ENCODE results near the gene PCBP3. TPM values are rescaled to one million over a fixed set of nuclear protein-coding genes. Genes with fewer than 3 reads are reported as not detected.
"Not testable (repeated sequence)": the region's sequence is repeated elsewhere in the genome, so short reads cannot be mapped to it uniquely, and the experiment has no call there.

Gene PCBP3
- total RNA-seq, 4 donors from 2014 or later, result 0.47 to 5.3 (median 1.0) TPM; not detected in 1

GRCh38 chr21:45957981-45958600 is 314.6 kb downstream of the PCBP3 start:
- intact Hi-C loops (cut with DNase I), result no loop called here
- peak overlapping the region in 1 of 4 donors; percentile 7 for H3K4me3 ChIP-seq
- TF ChIP-seq, protein P1, sequence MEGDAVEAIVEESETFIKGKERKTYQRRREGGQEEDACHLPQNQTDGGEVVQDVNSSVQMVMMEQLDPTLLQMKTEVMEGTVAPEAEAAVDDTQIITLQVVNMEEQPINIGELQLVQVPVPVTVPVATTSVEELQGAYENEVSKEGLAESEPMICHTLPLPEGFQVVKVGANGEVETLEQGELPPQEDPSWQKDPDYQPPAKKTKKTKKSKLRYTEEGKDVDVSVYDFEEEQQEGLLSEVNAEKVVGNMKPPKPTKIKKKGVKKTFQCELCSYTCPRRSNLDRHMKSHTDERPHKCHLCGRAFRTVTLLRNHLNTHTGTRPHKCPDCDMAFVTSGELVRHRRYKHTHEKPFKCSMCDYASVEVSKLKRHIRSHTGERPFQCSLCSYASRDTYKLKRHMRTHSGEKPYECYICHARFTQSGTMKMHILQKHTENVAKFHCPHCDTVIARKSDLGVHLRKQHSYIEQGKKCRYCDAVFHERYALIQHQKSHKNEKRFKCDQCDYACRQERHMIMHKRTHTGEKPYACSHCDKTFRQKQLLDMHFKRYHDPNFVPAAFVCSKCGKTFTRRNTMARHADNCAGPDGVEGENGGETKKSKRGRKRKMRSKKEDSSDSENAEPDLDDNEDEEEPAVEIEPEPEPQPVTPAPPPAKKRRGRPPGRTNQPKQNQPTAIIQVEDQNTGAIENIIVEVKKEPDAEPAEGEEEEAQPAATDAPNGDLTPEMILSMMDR (IDR thresholded peaks at IDR 0.05), result no peak
- TF ChIP-seq POLR2A (IDR thresholded peaks at IDR 0.05), result no peak
- H3K36me3 ChIP-seq, result no peaks in the 10 kb centered on the region
- 12 to 16% methylated on average over 7 of the region's 7 CpGs for WGBS, 2 donors
- no peaks in the 10 kb centered on the region for H3K9me3 ChIP-seq
- no peak for DNase-seq
- peaks cover 0 to 49% (median 14%) of the 10 kb centered on the region in 3 donors for H3K4me1 ChIP-seq
- peaks cover 0 to 18% (median 0%) of the 10 kb centered on the region in 4 donors for H3K27me3 ChIP-seq
- peak overlapping the region in 3 of 4 donors; percentile 53 to 75 (median 70) for H3K27ac ChIP-seq

DNA sequence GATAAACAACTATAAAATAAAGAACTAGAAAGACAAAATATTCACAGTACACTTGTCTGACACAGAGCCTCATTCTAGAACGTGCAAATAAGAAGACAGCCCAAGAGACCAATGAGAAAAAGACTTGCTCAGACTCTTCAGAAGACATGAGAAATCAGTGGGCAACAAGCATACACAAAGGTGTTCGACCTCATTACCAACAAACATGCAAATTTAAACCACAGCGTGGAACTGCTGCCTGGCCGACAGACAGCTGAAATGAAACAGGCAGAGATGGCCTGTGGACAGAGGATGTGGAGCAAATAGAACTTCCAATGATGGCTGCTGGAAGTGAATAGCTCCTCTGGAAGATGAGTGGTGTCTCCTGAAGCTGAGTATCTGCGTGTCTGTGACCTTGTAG is 315.7 kb downstream of the PCBP3 start:
- DNase-seq, result no peak
- Histone ChIP-seq H3K9me3 (no peaks in the 10 kb centered on the region), H3K27me3 (peaks cover 0 to 17% (median 0%) of the 10 kb centered on the region in 4 donors), H3K27ac (peak overlapping the region in 3 of 4 donors; percentile 40 to 70 (median 53)), H3K4me1 (peaks cover 0 to 38% (median 13%) of the 10 kb centered on the region in 3 donors), H3K4me3 (no peak overlapping the region), H3K36me3 (no peaks in the 10 kb centered on the region)
- intact Hi-C loops (cut with DNase I), result no loop called here
- WGBS, 2 donors, result 59 to 66% methylated on average over 5 of the region's 5 CpGs
- TF ChIP-seq, protein P1 (IDR thresholded peaks at IDR 0.05), result no peak
- TF ChIP-seq POLR2A (IDR thresholded peaks at IDR 0.05), result no peak

- Histone ChIP-seq H3K36me3 (no peaks in the 10 kb centered on the region), H3K27ac (peak overlapping the region in 2 of 4 donors; percentile 40 to 70), H3K4me1 (peaks cover 0 to 32% (median 11%) of the 10 kb centered on the region in 3 donors), H3K4me3 (no peak overlapping the region), H3K9me3 (peaks cover 0 to 6% (median 6%) of the 10 kb centered on the region in 3 donors), H3K27me3 (peaks cover 0 to 17% (median 0%) of the 10 kb centered on the region in 4 donors)
- no peak for DNase-seq
- intact Hi-C loops (cut with DNase I), result no loop called here
- WGBS, 2 donors, result 62 to 73% methylated on average over 2 to 8 of the region's 11 CpGs
- TF ChIP-seq POLR2A (IDR thresholded peaks at IDR 0.05), result no peak
- TF ChIP-seq, protein P1 (IDR thresholded peaks at IDR 0.05), result no peak
Measured at GRCh38 chr21:45959779-45960390, 316.4 kb downstream of the PCBP3 start.

DNA sequence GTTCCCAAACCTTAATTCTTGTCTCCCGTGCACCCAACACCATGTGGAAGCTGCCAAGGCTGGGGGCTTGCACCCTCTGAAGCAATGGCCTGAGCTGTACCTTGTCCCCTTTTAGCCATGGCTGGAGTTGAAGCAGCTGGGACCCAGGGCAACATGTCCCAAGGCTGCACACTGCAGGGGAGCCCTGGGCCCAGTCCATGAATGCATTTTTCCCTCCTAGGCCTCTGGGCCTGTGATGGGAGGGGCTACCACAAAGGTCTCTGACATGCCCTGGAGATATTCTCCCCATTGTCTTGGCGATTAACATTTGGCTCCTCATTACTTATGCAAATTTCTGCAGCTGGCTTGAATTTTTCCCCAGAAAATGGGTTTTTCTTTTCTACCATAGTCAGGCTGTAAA is 317.9 kb downstream of the PCBP3 start:
- H3K4me3 ChIP-seq; H3K36me3 ChIP-seq; H3K27ac ChIP-seq; DNase-seq; intact Hi-C loops (cut with DNase I); H3K9me3 ChIP-seq: not testable (repeated sequence)
- 59 to 73% methylated on average over 1 to 2 of the region's 2 CpGs for WGBS, 2 donors
- peaks cover 0 to 32% (median 11%) of the 10 kb centered on the region in 3 donors for H3K4me1 ChIP-seq
- peaks cover 0 to 17% (median 0%) of the 10 kb centered on the region in 4 donors for H3K27me3 ChIP-seq

- Histone ChIP-seq H3K27me3 (peaks cover 0 to 17% (median 0%) of the 10 kb centered on the region in 4 donors), H3K9me3 (peaks cover 0 to 9% (median 6%) of the 10 kb centered on the region in 3 donors), H3K36me3 (no peaks in the 10 kb centered on the region), H3K4me3 (no peak overlapping the region), H3K4me1 (peaks cover 0 to 25% (median 6%) of the 10 kb centered on the region in 3 donors), H3K27ac (no peak overlapping the region)
- DNase-seq, result no peak
- intact Hi-C loops (cut with DNase I), result no loop called here
- WGBS, 2 donors, result 82 to 86% methylated on average over 3 to 4 of the region's 4 CpGs
- no peak for TF ChIP-seq POLR2A (IDR thresholded peaks at IDR 0.05)
- TF ChIP-seq, protein P1 (IDR thresholded peaks at IDR 0.05), result no peak
Measured at GRCh38 chr21:45962531-45963231, 319.2 kb downstream of the PCBP3 start.
